GM21526 (cell line): ENCODE results near the gene ZNF845.
A peak's percentile ranks its signal among the peaks of the same experiment; 100 is the strongest.
"Not testable (repeated sequence)": the region's sequence is repeated elsewhere in the genome, so short reads cannot be mapped to it uniquely, and the experiment has no call there.

ENCODE experiments used
- ATAC-seq: cut with Tn5 transposase; IDR thresholded peaks from one replicate; pipeline ENCODE4 v1.9.1; 2021; ENCODE audit warnings: moderate library complexity; ENCODE audit not compliant: unreplicated experiment, low FRiP score

ZNF845 gene

DNA sequence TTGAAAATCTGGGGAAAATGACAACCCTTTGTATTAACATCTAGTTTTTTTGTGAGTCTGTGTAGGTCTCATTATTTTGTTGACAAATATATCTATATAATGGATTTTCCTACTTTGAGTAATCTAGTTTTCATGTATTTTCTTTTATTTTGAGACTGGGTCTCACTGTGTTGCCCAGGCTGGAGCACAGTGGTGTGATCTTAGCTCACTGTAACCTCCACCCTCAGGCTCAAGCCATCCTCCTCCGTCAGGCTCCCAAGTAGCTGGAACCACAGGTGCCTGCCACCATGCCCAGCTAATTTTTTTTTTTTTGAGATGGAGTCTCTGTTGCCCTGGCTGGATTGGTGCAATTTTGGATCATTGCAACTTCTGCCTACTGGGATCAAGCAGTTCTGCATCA is 41.2 kb downstream of the ZNF845 start:
- ATAC-seq, result no peak

DNA sequence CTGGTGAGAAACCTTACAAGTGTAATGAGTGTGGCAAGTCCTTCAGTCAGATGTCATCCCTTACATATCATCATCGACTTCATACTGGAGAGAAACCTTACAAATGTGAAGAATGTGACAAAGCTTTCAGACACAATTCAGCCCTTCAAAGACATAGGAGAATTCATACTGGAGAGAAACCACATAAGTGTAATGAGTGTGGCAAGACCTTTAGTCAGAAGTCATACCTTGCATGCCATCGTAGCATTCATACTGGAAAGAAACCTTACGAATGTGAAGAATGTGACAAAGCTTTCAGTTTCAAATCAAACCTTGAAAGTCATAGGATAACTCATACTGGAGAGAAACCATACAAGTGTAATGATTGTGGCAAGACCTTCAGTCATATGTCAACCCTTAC is 47.8 kb downstream of the ZNF845 start:
- no peak for ATAC-seq

DNA sequence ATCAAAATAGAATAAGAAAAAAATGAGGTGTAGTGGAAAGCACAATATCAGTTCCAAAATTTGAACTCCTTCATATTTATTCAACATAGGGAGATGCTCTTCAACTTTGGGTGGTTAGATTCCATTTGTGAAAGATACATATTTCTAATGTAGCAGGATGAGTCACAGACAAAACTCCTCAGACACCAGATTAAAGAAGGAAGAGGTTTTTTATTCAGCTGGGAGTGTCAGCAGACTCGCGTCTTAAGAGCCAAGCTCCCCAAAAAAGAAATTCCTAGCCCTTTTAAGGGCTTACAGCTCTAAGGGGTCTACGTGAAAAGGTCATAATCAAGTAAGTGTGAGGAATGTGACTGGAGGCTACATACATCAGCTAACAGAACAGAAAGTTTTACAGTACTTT is 54.6 kb downstream of the ZNF845 start:
- ATAC-seq, result no peak

DNA sequence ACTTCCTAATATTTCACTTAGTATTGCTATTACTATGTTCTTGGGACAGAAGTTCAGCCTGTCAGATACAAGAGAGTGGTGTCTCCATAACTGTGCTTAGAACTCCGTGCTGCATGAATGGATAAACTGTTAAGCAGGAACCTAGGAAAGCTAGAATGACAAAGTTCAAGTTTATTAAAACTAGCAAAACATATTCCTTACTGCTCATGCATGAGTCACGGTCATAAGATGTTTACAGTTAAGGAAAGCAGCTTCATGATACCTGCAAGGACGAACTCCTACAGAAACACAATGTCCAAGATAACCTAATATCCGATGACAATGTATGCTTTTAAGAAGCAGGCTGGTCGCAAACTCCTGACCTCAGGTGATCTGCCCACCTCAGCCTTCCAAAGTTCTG is 55.4 kb downstream of the ZNF845 start:
- ATAC-seq, result no peak

DNA sequence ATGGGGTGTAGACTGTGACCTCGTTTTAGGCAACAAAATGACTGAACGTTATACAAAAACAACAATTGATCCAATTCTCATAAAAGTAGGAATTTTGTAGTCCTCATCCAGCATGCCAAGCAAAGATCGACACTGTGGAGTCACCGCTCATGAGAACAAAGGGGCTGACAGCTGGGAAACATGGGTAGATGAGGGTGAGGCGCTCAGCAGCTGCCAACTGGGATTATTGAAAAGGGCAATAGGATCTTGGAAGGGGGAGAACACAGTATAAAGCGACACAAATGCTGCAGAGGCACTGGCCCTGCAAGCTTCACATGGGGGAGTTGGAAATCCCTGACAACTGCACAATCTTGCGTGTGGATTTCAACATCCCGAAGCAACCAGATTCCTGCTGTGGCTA is 56.0 kb downstream of the ZNF845 start:
- ATAC-seq, result no peak

DNA sequence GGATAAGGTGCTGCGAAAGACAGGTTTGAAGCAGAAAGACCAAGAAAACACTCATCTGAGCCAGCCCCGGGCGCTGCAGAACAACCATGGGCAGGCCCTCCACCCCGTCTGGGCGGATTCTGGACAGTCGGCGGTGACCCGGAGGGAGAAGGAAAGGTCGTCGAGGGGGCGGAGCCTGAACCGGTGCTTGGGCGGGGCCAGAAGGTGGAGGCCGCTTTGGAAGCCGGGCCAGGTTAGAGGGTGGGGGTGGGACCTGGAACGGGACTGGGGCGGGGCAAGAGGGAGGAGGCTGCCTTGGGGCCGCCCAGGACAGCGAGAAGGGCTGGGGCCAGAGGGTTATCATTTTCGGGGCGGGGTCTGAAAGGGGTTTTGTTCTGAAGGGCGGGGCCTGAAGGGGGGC is 56.4 kb downstream of the ZNF845 start:
- no peak for ATAC-seq

DNA sequence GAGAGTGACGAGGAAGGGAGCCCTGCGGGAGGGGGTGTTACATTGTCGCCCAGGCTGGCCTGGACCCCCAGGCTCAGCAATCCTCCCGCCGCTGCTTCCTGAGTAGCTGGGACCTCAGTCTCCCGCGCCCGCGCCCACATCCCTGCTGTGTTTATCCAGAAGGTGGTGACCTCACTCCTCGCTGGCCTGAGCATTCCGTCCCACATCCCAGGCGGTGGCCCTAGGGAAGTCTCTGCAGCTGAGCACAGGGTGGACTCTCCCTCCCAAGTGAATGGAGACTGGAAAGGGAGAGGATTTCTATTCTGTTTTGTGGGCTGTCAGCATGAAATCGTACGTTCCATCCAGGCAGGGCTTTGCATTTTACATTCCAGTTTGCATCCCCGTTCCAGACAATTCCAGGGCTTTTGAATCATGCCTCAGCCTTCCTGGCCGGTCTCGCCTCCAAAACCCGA is 61.0 kb downstream of the ZNF845 start:
- ATAC-seq, result no peak

DNA sequence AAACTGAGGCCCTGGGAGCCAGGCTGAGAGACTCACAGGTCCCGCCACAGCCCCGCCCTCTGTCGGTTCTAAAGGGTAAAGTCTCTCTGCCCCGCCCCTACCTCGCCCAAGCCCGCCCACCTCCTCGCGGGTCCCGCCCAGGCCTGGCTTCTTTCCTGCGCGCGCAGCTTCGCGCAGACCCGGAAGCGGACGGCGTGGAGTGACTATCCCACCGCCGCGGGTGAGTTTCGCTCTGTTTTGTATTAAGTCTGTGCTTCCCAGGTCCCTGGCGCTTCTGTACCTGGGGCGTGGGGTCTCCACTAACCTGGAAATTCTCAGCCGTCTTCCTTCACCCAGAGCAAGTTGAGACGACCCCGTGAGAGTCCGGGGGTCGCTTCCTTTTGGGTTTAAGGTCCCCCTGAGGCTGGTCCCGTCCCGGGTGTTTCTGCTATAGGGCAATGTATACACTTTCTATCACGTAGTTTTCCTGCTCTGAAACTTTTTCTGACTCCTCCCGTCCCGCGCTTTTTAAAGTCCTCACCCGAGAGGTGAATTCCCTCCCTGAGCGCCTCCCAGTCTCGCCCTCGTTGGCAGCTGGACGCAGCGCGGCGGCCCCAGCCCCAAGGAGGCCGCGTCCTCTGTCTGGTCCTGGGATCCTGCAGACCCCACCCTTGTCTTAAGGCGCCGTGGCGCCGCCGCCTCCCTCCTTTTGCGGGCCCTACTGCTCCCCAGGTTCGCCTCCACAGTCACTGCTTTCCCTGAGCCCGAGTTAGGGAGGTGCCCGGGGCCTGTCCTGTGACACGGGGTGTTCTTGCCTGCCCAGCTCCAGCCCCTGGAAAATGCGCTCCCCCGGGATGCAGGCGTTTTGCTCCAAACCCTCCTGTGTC is 61.7 kb downstream of the ZNF845 start, which contains the start of gene ZNF765:
Gene ZNF765, plus strand, starts transcription at position 176 of the 866 bp plus-strand sequence. CDS start 2,867 bp downstream, outside the sequence.
- peak; percentile 90 for ATAC-seq

DNA sequence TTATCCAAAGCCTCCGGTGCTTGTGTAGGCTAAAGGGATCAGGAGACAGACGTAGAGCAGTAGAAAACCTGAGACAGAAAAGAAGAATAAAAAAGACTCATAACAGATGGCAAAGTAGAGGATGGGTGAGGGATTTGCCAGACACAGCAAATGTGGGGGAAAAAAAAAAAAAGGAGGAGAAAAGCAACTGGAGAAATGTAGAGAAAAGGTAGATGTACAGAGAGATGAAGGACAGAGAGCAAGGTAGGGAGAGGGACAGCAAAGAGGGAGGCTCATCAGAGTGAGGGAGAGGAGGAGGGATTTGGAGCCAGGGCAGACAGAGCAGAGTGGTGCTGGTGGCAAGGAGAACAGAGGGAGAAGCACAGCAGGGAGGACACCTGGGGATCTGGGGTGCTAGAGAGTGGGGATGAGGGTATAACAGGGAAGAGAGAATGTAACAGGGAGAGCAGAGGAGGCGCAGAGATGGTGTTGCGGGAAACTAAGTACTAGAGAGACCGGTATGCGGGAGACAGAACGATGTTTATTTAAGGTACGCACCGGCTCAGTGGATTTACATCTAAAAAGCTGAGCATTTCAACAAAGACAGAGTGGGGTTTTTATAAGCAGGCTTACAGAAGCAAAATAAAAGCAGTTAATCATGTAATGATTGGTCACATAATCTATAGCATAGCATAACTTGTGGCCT is 62.4 kb downstream of the ZNF845 start:
- not testable (repeated sequence) for ATAC-seq

DNA sequence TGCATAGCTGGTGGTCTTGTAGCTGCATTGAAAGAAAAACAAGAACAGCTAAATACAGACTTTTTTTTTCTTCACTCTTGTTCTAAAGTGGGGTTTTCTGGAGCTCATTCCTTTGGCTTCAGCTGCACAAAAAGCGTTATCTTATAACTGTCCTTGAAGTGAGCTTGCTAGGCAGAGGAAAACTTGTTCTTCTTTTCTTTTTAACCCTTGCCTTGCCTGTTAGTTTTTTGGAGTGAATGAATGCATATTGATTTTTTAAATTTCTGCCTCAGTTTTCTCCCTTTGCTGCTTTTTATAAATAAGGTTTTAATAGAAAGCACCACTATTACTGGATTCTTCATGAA is 62.9 kb downstream of the ZNF845 start:
- no peak for ATAC-seq

DNA sequence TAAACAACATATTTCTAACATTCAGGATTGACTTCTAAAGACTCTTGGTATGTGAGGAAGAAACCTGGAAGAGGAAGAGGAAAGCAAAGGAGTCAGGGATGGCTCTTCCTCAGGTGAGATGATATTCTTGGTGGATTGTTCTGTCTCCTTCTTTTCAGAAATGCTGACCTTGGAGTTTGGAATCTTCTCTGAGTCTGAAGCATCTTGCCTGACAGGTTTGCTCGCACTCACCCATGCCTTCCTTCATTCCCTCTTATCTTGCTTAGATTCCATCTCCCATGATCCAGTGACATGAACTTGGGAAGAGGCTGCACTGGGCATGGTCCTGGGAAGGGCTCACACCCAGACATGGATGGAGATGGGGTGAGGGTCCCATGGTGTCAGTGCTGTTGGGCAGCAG is 64.4 kb downstream of the ZNF845 start:
- not testable (repeated sequence) for ATAC-seq
